NT2/D1 (cell line): Measurements from ENCODE around the gene SNAP29.

ENCODE experiments used
- YY1 ChIP-seq: IDR thresholded peaks from 2 replicates; pipeline ENCODE4 v1.6.1; 2011; ENCODE audit not compliant: insufficient read length, insufficient read depth
- ZNF274 ChIP-seq: IDR thresholded peaks from 2 replicates; pipeline ENCODE4 v1.6.1; 2011; ENCODE audit warnings: mild to moderate bottlenecking, low read depth, low read length

- TF ChIP-seq YY1 (no peak), ZNF274 (no peak)
Observed at GRCh38 chr22:20869234-20869633, 10.4 kb downstream of the SNAP29 start.
